Peyer's patch (tissue), 4 donors: ENCODE measurements around the gene PKN3.

ENCODE experiments used
- CTCF ChIP-seq, 6 experiments: fragments of 450-650 bp in 4 of 6; fragments of 200-600 bp in 2 of 6; sonication (generic) in 1 of 6; IDR thresholded peaks; one replicate each; pipeline ENCODE4 v1.5.1; 2017 to 2019; ENCODE audit warnings: antibody characterized with exemption in 6 of 6, mild to moderate bottlenecking in 3 of 6, moderate library complexity in 1 of 6
- POLR2A ChIP-seq, 2 donors: fragments of 450-650 bp; IDR thresholded peaks; one replicate each; pipeline ENCODE4 v1.5.1; 2017; ENCODE audit warnings: antibody characterized with exemption in 2 of 2, mild to moderate bottlenecking in 2 of 2, moderate library complexity in 2 of 2

- no peak for TF ChIP-seq CTCF (IDR thresholded peaks at IDR 0.05)
- no peak for TF ChIP-seq POLR2A (IDR thresholded peaks at IDR 0.05)
These were observed 962 bp upstream of the PKN3 start for GRCh38 chr9:128701227-128701854.
